Ascending aorta (tissue), 2 donors: ENCODE measurements around the gene CCR7. TPM values are rescaled to one million over a fixed set of nuclear protein-coding genes. Genes with fewer than 3 reads are reported as not detected.

Source experiments
- DNase-seq, 2 donors: peaks; one replicate each; pipeline ENCODE4 v3.0.0-alpha.2; 2019; ENCODE audit warnings: low spot score in 2 of 2
- H3K27ac ChIP-seq, 2 donors: fragments of 200-600 bp; sonication (generic); one replicate each; pipeline ENCODE4 v1.5.1; 2016 to 2017; ENCODE audit warnings: mild to moderate bottlenecking in 1 of 2
- H3K27me3 ChIP-seq: fragments of 200-600 bp; sonication (generic); one replicate; pipeline ENCODE4 v1.5.1; 2017
- H3K36me3 ChIP-seq, 2 donors: fragments of 200-600 bp; sonication (generic); one replicate each; pipeline ENCODE4 v1.5.1; 2016
- H3K4me1 ChIP-seq, 2 donors: fragments of 200-600 bp; sonication (generic); one replicate each; pipeline ENCODE4 v1.5.1; 2016 to 2017; ENCODE audit warnings: mild to moderate bottlenecking in 1 of 2
- H3K4me3 ChIP-seq, 2 donors: fragments of 200-600 bp; sonication (generic); one replicate each; pipeline ENCODE4 v1.5.1; 2016 to 2017; ENCODE audit warnings: mild to moderate bottlenecking in 1 of 2
- H3K9me3 ChIP-seq, 2 donors: fragments of 200-600 bp; sonication (generic); one replicate each; pipeline ENCODE4 v1.5.1; 2016
- CTCF ChIP-seq, 3 experiments: fragments of 200-600 bp in 2 of 3; fragments of 450-650 bp in 1 of 3; sonication (generic) in 2 of 3; IDR thresholded peaks; one replicate each; pipeline ENCODE4 v1.5.1; 2016 to 2019; ENCODE audit warnings: antibody characterized with exemption in 3 of 3, mild to moderate bottlenecking in 1 of 3, moderate library complexity in 1 of 3
- intact Hi-C: fragments of 100-400 bp; cut with DNase I; formaldehyde crosslinking; loops from one replicate; pipeline ENCODE4 v1.15.1; 2023
- total RNA-seq: library from RNA; depleted of rRNA; stranded (reverse); fragments of >200 nt; gene quantifications from one replicate; pipeline ENCODE4 v1.1.0, GENCODE V29; 2016

The CCR7 gene
- total RNA-seq, 1 donor from 2014 or later = not detected

GRCh38 chr17:40565769-40566409 is 617 bp upstream of the CCR7 start:
- Histone ChIP-seq H3K4me3 (no peak overlapping the region), H3K9me3 (no peaks in the 10 kb centered on the region), H3K4me1 (no peaks in the 10 kb centered on the region), H3K27me3 (no peaks in the 10 kb centered on the region), H3K27ac (no peak overlapping the region), H3K36me3 (no peaks in the 10 kb centered on the region)
- DNase-seq = no peak
- intact Hi-C loops = no loop called here
- no peak for TF ChIP-seq CTCF (IDR thresholded peaks at IDR 0.05)

- no peak overlapping the region for H3K27ac ChIP-seq
These were observed 933 bp downstream of the CCR7 start for GRCh38 chr17:40564195-40564882.

GRCh38 chr17:40563220-40564052 is 1.8 kb downstream of the CCR7 start:
- Histone ChIP-seq H3K27ac (no peak overlapping the region), H3K27me3 (no peaks in the 10 kb centered on the region), H3K36me3 (no peaks in the 10 kb centered on the region), H3K4me1 (peaks cover 0 to 10% of the 10 kb centered on the region in 2 donors), H3K4me3 (no peak overlapping the region), H3K9me3 (no peaks in the 10 kb centered on the region)
- intact Hi-C loops = no loop called here
- no peak for DNase-seq
- TF ChIP-seq CTCF (IDR thresholded peaks at IDR 0.05) = no peak

More at GRCh38 chr17:40564195-40564882, 933 bp downstream of the CCR7 start:
- DNase-seq = no peak
- Histone ChIP-seq H3K9me3 (no peaks in the 10 kb centered on the region), H3K4me1 (peaks cover 0 to 10% of the 10 kb centered on the region in 2 donors), H3K27me3 (no peaks in the 10 kb centered on the region), H3K36me3 (no peaks in the 10 kb centered on the region), H3K4me3 (no peak overlapping the region)
- intact Hi-C loops = no loop called here
- no peak for TF ChIP-seq CTCF (IDR thresholded peaks at IDR 0.05)

- Histone ChIP-seq H3K27me3 (no peaks in the 10 kb centered on the region), H3K9me3 (no peaks in the 10 kb centered on the region), H3K36me3 (no peaks in the 10 kb centered on the region), H3K4me3 (no peak overlapping the region), H3K4me1 (peaks cover 0 to 10% of the 10 kb centered on the region in 2 donors), H3K27ac (no peak overlapping the region)
- intact Hi-C loops = no loop called here
- DNase-seq = no peak
- TF ChIP-seq CTCF (IDR thresholded peaks at IDR 0.05) = no peak
These were observed 2.4 kb downstream of the CCR7 start for GRCh38 chr17:40562838-40563219.

- H3K4me3 ChIP-seq = no peak overlapping the region
- peaks cover 0 to 10% of the 10 kb centered on the region in 2 donors for H3K4me1 ChIP-seq
- intact Hi-C loops = loop anchor here (2.0 kb wide), 1 partner anchor 121 kb away; no protein-coding TSS in a partner anchor
- no peaks in the 10 kb centered on the region for H3K36me3 ChIP-seq
- no peak overlapping the region for H3K27ac ChIP-seq
- H3K9me3 ChIP-seq = no peaks in the 10 kb centered on the region
- TF ChIP-seq CTCF (IDR thresholded peaks at IDR 0.05) = no peak
- DNase-seq = no peak
- H3K27me3 ChIP-seq = no peaks in the 10 kb centered on the region
These were observed 3.2 kb downstream of the CCR7 start for GRCh38 chr17:40561871-40562611.
